NCI-H128 (cell line): ENCODE data around the gene COP1.

Source experiments
- DNase-seq: peaks from one replicate; lab custom pipeline; 2025; ENCODE audit not compliant: unreplicated experiment; lab: John Stamatoyannopoulos, UW

The COP1 gene

DNA sequence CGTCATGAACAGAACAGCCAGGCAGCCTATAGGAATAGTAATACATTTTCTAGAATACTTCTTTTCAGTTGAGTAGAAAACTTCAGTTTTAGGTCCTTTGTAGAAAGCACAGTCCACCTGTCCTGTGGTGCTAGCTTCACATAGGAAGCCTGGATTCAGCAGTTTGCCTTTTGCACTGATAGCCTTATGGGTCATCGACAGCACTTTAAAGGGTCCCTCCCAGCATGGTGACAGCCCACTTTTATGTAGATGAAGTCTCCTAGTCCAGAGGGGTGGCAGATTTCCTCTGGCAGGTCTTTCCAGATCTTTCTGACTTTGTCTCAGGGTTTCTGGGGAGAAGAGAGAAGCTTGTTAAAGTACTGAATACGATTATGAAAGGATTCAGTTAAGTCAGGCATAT is 302.3 kb downstream of the COP1 start:
- DNase-seq = no peak

DNA sequence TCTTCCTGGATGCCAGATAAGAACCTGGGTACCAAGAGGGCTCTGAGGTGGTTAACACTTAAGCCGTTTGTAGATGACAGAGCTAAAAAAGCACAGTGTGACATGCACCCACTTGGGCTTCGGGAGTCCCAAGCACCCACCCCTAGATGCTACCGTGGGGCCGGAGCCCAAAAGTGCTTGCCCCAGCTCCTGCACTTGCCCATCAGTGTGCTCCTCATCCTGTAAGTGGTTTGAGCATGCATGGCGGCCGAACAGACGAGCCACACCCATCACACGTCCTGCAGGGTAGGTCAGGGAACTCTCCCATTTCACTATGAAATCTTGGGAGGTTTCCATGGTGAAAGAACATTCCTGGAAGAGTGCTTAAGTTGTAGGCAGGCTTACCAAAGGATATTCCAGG is 304.8 kb downstream of the COP1 start:
- DNase-seq = no peak

DNA sequence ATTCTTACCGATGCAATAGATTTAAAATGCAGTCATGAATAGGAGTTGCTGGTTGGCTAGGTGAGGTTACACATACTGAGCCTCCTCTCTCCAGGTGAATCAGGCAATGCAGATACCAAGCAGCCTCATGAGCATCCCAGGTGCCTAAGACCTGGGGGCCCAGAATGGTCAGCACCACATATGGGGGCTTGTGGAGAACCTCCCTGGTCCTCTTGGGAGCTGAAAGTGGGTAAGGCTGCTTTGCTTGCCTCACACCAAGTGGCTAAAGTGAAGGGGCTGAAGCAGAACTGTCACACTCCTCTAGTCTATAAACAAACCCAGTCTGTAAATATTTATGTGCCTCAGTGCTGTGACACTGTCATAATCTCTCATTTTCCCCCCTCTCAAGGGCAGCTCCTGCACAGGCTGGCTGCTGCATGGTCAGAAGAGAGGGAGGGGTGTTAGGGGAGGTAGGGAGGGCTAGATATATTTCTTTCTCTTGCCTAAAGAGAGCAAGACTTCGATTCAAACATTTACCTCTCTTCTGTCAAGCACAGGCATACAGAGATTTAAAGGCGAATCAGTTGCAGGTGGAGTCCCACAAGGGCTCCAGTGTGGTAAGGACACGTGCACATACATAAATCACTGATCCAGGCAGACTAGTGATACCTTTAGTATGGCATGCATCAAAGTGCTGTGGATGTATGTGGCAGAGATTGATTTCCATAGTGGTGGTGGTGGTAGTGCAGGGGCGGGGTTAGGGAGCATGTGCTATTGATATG is 305.8 kb downstream of the COP1 start:
- DNase-seq = no peak

DNA sequence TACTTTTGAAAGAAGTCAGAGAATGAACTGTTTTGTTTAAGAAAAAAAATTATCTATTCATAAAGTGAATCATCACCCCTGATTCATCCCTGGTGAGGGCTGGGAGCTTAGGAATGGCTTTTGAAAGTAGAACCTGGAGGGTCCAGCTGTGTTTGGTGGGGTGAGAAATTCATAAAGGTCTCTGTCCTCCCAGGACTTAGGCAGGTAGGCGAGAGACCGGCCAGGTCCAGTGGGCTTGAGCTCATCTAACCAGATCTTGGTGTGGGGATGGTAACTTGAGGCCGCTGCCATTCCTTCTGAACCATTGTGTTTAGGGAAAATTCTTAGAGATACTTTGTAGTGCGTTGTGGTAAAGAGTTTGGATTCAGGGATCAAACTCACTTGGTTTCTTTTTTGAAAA is 306.9 kb downstream of the COP1 start:
- DNase-seq = no peak

DNA sequence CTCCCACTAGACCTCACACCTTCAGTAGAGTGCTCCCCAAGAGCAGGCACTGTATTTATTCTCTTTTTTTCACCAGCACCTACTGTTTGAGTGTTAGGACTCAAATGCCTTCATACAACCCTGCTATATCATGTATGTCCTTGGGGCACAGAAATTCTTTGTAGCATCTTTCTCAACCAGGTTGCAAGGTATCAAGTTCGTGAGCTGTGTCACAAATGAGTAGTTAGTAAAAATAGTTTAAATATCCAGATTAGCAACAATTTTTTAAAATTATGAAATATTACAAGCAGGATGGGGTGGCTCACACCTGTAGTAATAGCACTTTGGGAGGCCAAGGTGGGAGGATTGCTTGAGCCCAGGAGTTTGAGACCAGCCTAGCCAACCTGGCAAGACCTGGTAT is 311.1 kb downstream of the COP1 start:
- no peak for DNase-seq
